Prostate gland (tissue), 2 donors: ENCODE data around the gene HIVEP3.

ENCODE experiments used
- POLR2A ChIP-seq: fragments of 450-650 bp; IDR thresholded peaks from one replicate; pipeline ENCODE4 v1.6.1; 2016; ENCODE audit warnings: antibody characterized with exemption, mild to moderate bottlenecking
- TF ChIP-seq, protein P1 (sequence below), 4 experiments: fragments of 200-600 bp in 2 of 4; fragments of 450-650 bp in 2 of 4; sonication (generic) in 2 of 4; IDR thresholded peaks; 1 replicate in 3 of 4; 2 replicates in 1 of 4; pipeline ENCODE4 v1.5.1; 2016 to 2019; ENCODE audit warnings: antibody characterized with exemption in 4 of 4, mild to moderate bottlenecking in 2 of 4, moderate library complexity in 2 of 4

DNA sequence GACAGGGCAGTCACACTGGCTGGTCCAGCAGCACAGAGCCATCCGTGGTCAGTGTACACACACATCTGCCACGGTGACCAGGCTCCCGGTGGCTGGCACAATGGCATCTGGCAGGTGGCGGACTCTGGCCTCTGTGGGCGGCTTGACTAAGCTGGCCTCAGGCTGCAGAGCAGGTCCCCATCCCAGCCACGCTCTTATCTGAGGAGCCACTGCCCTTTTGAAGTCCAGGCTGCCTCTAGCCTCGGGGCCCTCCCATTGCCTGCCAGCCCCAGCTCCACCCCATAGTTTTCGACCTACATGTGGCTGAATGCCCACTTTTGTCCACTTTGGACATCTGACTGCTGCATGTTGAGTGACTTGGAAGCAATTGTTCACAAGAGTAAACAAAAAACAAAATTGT lies 404.3 kb downstream of the HIVEP3 start:
- TF ChIP-seq, protein P1, sequence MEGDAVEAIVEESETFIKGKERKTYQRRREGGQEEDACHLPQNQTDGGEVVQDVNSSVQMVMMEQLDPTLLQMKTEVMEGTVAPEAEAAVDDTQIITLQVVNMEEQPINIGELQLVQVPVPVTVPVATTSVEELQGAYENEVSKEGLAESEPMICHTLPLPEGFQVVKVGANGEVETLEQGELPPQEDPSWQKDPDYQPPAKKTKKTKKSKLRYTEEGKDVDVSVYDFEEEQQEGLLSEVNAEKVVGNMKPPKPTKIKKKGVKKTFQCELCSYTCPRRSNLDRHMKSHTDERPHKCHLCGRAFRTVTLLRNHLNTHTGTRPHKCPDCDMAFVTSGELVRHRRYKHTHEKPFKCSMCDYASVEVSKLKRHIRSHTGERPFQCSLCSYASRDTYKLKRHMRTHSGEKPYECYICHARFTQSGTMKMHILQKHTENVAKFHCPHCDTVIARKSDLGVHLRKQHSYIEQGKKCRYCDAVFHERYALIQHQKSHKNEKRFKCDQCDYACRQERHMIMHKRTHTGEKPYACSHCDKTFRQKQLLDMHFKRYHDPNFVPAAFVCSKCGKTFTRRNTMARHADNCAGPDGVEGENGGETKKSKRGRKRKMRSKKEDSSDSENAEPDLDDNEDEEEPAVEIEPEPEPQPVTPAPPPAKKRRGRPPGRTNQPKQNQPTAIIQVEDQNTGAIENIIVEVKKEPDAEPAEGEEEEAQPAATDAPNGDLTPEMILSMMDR (IDR thresholded peaks at IDR 0.05) = no peak
- no peak for TF ChIP-seq POLR2A
